GM18517 (cell line): ENCODE results near the gene BPIFB1.

Experiments used
- ATAC-seq: cut with Tn5 transposase; IDR thresholded peaks from one replicate; pipeline ENCODE4 v1.9.1; 2021; ENCODE audit warnings: mild to moderate bottlenecking, moderate library complexity; ENCODE audit not compliant: unreplicated experiment

Gene BPIFB1

DNA sequence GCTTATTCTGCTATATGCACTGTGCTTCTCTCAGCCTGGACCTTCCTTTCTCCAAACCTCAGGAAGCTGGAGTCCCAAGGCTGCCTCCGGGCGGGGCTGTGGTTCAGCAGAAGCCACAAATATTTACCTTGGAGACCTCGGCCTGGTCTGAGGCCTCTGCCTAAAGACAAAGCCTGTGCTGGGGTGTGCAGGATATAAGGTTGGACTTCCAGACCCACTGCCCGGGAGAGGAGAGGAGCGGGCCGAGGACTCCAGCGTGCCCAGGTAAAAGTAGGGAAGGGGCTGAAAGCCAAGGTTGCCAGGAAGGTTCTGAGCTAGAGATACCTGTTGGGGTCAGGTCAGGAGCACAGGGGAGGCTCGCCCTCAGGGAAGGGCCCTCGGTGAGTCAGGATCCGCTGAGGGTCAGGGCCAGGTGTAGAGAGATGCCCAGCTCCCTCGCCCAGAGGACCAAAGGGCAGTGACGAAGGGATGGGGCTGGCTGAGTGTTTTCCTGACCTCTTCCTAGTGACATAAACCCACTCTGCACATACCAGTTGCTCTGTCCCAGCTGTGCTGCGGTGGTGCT lies at the start of gene BPIFB1:
TSS of gene BPIFB1 (plus strand) at position 224 of the 565 bp plus-strand sequence. CDS start 2,860 bp downstream, outside the sequence.
- no peak for ATAC-seq

DNA sequence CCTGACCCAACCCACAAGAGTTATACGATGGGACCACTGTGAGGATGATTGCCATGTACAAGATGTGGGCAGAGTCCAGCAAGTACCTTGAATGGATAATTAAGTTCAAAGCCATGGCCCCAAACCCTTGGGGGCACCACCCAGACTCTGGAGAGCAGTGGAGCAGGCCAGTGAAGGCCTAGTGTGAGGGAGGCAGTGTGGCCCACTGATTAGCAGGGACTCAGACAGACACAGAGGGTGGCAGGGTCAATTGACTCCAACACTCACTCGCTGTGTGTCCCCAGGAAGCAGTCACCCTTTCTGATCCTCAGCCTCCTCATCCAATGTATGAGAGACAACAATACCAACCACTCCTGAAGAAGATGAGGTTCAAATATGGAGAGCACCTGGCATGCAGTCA lies 49.0 kb upstream of the BPIFB1 start:
- ATAC-seq: no peak

- no peak for ATAC-seq
Observed at GRCh38 chr20:33235696-33236095, 47.3 kb upstream of the BPIFB1 start, which contains the start of gene BPIFA1. Gene BPIFA1, plus strand, starts transcription at chr20:33235996. Its CDS starts 1,716 bp downstream, at chr20:33237712.

DNA sequence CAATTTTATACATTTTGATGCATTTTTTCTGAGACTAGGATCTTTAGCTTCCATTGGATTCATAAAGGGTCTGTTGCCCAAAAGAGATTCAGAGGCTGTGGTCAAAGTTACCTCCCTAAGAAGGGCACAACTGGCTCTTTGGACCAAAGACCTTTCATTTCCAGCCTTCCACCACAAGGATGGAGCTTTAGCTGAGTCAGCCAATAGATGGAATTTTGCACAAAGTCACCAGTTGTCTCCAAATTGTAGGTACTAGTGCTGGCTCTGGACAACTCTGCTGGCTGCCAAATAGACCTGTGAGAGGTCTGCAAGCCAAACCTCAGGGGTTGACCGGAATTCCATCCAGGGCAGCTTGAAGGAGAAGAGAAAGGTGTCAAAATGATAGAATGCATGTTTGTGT lies 46.7 kb upstream of the BPIFB1 start:
- no peak for ATAC-seq

GRCh38 chr20:33237989-33238388 lies 45.0 kb upstream of the BPIFB1 start:
- no peak for ATAC-seq

DNA sequence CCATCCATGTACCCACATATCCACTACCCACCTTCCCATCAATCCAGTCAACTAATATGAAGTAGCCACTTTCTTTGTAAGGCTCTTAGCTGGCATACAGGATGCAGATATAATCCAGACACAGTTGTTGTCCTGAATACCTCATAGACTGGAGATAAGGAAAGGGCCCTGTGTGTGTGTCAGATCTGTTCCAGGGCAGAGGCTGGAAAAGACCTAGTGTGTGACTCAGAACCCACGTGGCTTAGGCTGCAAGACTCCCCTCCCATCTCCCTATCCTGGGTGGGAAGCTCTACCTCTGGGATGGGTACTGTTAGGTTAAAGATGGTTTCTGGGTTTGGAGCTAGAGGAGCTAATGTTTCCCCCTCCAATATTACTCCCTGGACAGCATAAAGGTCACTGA lies 43.6 kb upstream of the BPIFB1 start:
- ATAC-seq: no peak

GRCh38 chr20:33239979-33240736 lies 42.9 kb upstream of the BPIFB1 start:
- no peak for ATAC-seq

DNA sequence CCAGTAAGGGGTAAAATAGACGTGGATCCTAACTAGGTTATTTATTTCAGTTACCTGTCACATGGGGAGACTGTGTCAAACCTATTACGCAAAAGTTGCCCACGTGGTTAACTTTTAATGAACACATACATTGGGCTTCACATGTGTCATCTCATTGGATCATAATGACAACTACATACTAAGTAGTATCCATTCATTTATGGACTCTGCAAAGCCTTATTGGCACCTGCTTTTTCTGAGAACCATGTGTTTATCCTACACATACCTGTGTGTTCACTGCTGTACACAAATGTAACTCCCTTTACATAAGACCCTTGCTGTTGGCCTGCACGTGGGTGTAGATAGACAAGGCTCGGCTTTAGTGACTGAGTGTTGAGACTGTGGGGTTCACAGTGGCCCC lies 42.1 kb upstream of the BPIFB1 start:
- no peak for ATAC-seq

GRCh38 chr20:33242319-33243100 lies 40.5 kb upstream of the BPIFB1 start:
- ATAC-seq: no peak

DNA sequence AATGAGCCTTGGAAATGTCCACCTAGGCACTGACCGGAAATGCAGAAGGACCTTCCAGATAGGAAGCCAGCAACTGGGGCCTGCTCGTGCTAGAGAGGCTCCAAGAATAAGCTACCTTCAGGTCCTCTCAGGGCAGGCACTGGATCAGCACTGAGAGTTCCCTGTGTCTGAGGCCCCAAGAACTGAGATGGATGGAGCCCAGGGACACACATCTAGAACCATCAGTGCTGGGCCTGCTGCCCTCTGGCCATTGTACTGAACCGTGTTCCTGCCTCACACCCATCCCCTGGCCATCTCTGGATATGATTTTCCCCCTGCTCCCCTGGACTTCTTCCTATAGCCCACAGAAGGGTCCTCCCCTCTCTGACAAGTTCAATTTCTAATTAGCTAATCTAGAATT lies 36.9 kb upstream of the BPIFB1 start:
- no peak for ATAC-seq

DNA sequence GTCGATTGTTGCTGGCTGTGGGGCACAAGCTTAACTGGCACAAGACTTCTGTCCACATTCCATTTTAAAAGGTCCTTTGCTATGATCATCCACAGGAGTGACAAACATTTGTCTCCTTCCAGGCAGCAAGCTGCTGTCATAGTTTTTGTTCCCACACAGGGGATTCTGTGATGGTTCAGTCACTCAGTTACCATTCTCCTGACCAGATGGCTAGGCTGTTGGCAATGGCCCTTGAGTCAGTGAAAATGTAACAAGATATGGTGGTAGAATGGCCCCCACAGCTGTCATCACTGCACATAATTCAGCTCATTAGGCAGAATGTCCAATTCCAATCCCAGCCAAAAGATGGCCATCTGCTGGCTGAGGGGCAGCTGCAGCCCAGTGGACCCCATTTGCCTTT lies 33.6 kb upstream of the BPIFB1 start:
- no peak for ATAC-seq

DNA sequence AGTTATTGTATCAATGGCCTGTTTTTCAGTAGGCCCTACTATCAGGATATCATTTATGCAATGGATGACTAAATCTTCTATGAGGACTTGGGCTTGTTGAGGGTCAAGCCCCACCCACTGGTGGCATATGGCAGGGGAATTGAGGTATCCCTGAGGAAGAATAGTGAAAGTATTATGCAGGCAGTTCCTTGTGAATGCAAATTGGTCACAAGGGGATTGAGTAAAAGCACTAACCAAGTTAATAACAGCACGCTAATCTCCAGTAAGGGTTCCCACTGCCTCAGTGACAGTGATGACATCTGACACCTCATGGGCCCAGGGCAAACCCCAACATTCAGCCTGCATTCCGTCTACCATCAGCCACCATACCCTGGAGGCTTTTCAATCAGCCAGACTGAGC lies 32.3 kb upstream of the BPIFB1 start:
- no peak for ATAC-seq

DNA sequence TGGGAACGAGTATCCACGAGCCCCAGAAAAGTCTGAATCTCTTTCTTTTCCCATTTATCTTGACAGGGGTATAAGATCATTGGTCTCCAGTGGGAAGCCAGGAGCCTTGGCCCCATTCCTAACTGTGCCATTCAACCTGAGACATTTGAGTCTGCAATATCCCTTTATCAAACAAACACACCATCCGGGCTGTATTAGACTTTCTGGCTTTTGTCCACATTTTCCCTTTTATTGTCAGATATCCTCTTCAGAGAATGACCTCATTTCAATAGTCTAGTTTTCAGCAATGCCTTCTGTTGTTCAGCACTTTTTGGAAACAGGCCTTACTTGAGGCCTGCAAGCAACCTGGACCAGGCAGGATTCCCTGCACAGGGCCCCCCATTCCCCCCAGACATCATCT lies 31.5 kb upstream of the BPIFB1 start:
- ATAC-seq: no peak

DNA sequence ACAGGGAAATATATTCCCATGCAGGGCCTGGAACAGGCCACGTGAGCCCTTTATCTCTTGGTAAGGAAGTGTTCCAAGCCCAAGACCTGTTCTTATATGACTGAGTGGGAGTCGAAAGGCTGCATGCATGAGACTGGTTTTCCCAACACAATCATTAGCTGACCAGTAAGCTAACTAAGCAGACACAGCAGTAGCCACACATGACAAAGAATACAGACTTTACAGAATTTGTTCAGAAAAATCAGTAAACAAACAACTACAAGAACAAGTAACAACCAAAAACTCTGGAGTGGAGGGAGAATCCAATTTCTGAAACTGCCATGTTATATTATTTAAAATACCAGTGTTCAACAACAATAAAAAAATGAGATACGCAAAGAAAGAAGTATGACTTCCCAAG lies 30.6 kb upstream of the BPIFB1 start:
- ATAC-seq: no peak

DNA sequence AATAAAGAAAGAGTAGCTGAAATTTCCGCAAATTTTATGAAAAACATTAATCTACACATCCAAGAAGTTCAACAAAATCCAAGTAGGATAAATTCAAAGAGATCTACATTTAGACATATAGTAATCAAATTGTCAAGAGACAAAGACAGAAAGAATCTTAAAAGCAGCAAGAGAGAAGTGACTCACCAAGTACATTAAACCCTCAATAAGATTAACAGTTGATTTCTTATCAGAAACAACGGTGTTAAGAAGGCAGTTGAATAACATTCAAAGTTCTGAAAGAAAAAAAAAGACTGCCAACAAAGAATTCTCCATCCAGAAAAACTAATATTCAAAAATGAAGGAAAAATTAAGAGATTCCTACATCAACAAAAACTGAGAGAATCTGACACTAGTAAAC lies 28.0 kb upstream of the BPIFB1 start:
- no peak for ATAC-seq

- no peak for ATAC-seq
Observed at GRCh38 chr20:33257237-33257636, 25.8 kb upstream of the BPIFB1 start.

GRCh38 chr20:33259371-33259770 lies 23.6 kb upstream of the BPIFB1 start:
- ATAC-seq: no peak

GRCh38 chr20:33261465-33261864 lies 21.5 kb upstream of the BPIFB1 start:
- ATAC-seq: no peak

GRCh38 chr20:33262658-33263065 lies 20.4 kb upstream of the BPIFB1 start:
- no peak for ATAC-seq

GRCh38 chr20:33263784-33264183 lies 19.2 kb upstream of the BPIFB1 start:
- no peak for ATAC-seq

DNA sequence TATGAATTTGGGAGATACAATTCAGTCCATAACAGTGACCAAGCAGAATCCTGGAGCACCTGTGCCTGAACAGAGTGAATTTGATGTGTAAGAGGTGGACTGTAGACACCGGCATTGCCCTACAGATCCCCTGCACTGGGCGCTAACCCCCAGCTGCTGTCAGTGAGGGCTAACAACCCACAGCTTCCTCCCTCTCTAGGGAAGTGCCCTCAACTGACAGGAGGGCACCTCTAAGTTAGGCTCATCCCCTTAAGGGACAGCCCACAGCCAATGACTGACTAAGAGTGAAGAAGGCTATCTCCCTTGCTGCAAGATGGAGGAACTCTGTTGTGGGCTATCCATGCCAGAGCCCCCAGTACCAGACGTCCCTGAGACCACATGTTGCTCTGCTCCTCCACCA lies 15.3 kb upstream of the BPIFB1 start:
- ATAC-seq: no peak
